ENCODE data around the gene TYK2.

DNA sequence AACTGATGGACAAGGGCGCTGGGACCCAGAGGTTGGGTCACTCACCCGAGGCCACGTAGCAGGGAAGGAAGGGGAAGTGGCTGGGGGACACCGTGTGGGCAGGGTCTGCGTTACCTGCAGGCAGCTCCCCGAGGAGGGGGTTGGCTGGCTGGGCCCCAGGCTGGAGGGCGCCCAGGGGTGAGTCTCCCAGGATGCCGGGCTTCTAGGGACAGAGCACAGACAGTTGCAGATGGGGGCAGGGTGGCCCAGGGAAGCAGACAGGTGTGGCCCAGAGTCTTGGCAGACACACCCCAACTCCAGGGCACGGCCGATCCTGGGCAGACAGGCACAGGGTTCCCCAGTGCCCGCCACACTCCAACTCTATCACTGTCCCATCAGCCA is 59.0 kb downstream of the TYK2 start:
- TF ChIP-seq, protein P1, sequence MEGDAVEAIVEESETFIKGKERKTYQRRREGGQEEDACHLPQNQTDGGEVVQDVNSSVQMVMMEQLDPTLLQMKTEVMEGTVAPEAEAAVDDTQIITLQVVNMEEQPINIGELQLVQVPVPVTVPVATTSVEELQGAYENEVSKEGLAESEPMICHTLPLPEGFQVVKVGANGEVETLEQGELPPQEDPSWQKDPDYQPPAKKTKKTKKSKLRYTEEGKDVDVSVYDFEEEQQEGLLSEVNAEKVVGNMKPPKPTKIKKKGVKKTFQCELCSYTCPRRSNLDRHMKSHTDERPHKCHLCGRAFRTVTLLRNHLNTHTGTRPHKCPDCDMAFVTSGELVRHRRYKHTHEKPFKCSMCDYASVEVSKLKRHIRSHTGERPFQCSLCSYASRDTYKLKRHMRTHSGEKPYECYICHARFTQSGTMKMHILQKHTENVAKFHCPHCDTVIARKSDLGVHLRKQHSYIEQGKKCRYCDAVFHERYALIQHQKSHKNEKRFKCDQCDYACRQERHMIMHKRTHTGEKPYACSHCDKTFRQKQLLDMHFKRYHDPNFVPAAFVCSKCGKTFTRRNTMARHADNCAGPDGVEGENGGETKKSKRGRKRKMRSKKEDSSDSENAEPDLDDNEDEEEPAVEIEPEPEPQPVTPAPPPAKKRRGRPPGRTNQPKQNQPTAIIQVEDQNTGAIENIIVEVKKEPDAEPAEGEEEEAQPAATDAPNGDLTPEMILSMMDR (IDR thresholded peaks at IDR 0.05) = no peak
- no peak for TF ChIP-seq POLR2AphosphoS5 (IDR thresholded peaks at IDR 0.05; ENCODE audit: insufficient read depth in 1 of 2, low read depth in 1 of 2)
- TF ChIP-seq POLR2A (IDR thresholded peaks at IDR 0.05) = no peak
